NCI-H2171 (cell line): Measurements from ENCODE around the gene PIERCE2.
"Not testable (repeated sequence)": the region's sequence is repeated elsewhere in the genome, so short reads cannot be mapped to it uniquely, and the experiment has no call there.

ENCODE experiments used
- DNase-seq: peaks from one replicate; lab custom pipeline; 2025; lab: John Stamatoyannopoulos, UW

PIERCE2 gene

GRCh38 chr15:55434989-55435825, 26.9 kb downstream of the PIERCE2 start:
- DNase-seq: peak; percentile 46

DNA sequence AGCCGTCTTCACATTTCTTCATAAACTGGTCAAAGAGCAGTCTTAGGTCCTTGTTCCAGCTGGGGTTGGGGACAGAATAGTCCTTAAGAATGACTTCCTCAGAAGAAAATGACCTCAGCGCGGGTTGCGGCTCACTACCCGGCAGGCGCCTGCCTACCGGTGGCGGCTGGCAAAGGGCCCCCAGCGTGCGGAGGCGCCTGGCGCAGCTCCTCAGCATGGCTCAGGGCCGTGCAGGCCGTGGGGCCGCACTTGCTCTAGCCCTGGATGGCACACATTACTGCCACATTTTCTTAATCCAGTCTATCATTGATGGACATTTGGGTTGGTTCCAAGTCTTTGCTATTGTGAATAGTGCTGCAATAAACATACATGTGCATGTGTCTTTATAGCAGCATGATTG, 34.8 kb downstream of the PIERCE2 start:
- not testable (repeated sequence) for DNase-seq

DNA sequence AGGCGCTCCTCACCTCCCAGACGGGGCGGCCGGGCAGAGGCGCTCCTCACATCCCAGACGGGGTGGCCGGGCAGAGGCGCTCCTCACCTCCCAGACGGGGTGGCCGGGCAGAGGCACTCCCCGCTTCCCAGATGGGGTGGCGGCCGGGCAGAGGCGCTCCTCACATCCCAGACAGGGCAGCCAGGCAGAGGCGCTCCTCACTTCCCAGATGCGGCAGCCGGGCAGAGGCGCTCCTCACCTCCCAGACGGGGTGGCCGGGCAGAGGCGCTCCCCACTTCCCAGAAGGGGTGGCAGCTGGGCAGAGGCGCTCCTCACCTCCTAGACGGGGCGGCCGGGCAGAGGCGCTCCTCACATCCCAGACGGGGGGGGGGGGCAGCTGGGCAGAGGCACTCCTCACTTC, 37.6 kb downstream of the PIERCE2 start:
- not testable (repeated sequence) for DNase-seq

- DNase-seq: not testable (repeated sequence)
Measured at GRCh38 chr15:55446379-55447029, 38.2 kb downstream of the PIERCE2 start.

DNA sequence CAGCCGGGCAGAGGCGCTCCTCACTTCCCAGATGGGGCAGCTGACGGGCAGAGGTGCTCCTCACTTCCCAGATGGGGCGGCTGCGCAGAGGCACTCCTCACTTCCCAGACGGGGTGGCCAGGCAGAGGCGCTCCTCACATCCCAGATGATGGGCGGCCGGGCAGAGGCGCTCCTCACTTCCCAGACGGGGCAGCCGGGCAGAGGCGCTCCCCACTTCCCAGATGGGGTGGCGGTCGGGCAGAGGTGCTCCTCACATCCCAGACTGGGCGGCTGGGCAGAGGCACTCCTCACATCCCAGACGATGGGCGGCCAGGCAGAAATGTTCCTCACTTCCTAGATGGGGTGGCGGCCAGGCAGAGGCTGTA, 38.7 kb downstream of the PIERCE2 start:
- not testable (repeated sequence) for DNase-seq

DNA sequence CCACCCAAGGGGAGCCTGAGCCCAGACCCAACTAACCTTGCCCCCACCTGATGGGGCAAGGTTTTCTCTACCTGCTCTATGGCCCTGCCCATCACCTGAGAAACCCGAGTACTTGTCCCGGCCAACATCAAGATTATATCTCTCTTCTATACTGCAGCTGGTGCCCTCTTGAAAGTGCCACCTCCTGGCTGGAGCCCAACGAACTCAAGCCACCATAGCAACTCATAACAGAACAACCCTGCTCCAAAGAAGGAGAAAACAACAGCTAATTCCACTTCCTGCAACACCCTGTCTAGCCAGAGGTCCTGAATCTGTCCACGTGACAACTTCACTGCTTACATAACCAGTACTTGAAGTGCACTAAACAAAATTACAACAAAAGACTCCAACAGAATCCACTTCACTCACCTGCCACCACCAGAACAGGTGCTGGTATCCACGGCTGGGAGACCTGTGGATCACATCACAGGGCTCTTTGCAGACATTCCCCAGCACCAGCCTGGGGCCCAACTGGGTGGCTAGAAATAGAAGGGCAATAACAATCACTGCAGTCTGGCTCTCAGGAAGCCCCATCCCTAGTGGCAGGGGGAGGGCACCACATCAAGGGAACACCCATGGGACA, 49.2 kb downstream of the PIERCE2 start:
- DNase-seq: no peak

- no peak for DNase-seq
Measured at GRCh38 chr15:55461447-55461846, 53.2 kb downstream of the PIERCE2 start.

GRCh38 chr15:55468321-55468720, 60.0 kb downstream of the PIERCE2 start:
- DNase-seq: no peak
